DOHH2 (cell line): Measurements from ENCODE around the gene IER2.

Source experiments
- H3F3A ChIP-seq: fragments of 200-600 bp; sonication (generic), shearing (Covaris generic); 2 replicates; pipeline ENCODE4 v1.6.0; 2016; ENCODE audit warnings: antibody characterized with exemption, mild to moderate bottlenecking; ENCODE audit not compliant: control insufficient read depth, insufficient read depth
- H3K27ac ChIP-seq: fragments of 200-600 bp; sonication (generic); 2 replicates; pipeline ENCODE4 v1.5.1; 2014; ENCODE audit warnings: low read depth, mild to moderate bottlenecking, low read length, moderate library complexity
- H3K27me3 ChIP-seq: fragments of 200-600 bp; sonication (generic); 2 replicates; pipeline ENCODE4 v1.6.1; 2014; ENCODE audit warnings: mild to moderate bottlenecking, low read length, mixed read lengths; ENCODE audit not compliant: control insufficient read depth
- H3K36me3 ChIP-seq: fragments of 200-600 bp; sonication (generic); 2 replicates; pipeline ENCODE4 v1.6.1; 2014; ENCODE audit warnings: mild to moderate bottlenecking, low read length, moderate library complexity, mixed read lengths; ENCODE audit not compliant: control insufficient read depth
- H3K4me1 ChIP-seq: fragments of 200-600 bp; sonication (generic); 2 replicates; pipeline ENCODE4 v1.6.1; 2014; ENCODE audit warnings: mild to moderate bottlenecking, low read length, mixed read lengths; ENCODE audit not compliant: control insufficient read depth
- H3K4me2 ChIP-seq: fragments of 200-600 bp; sonication (generic); 2 replicates; pipeline ENCODE4 v1.6.0; 2014; ENCODE audit warnings: mild to moderate bottlenecking, low read length, moderate library complexity
- H3K4me3 ChIP-seq: fragments of 200-600 bp; sonication (generic); 2 replicates; pipeline ENCODE4 v1.5.1; 2014; ENCODE audit warnings: mild to moderate bottlenecking, low read length, mixed read lengths
- H3K79me2 ChIP-seq: fragments of 200-600 bp; sonication (generic); 2 replicates; pipeline ENCODE4 v1.6.1; 2014; ENCODE audit warnings: mild to moderate bottlenecking, low read length, mixed read lengths; ENCODE audit not compliant: control insufficient read depth
- H3K9me2 ChIP-seq: fragments of 200-600 bp; sonication (generic); replicated peaks from 2 replicates; pipeline ENCODE4 v1.6.1; 2014; ENCODE audit warnings: mild to moderate bottlenecking, low read length, mixed read lengths; ENCODE audit not compliant: control insufficient read depth
- H3K9me3 ChIP-seq: fragments of 200-600 bp; sonication (generic); 2 replicates; pipeline ENCODE4 v1.6.1; 2014; ENCODE audit warnings: antibody characterized with exemption, low read length, mixed read lengths; ENCODE audit not compliant: control insufficient read depth, insufficient read depth
- H4K20me1 ChIP-seq: fragments of 200-600 bp; sonication (generic); 2 replicates; pipeline ENCODE4 v1.6.0; 2014; ENCODE audit warnings: low read depth, mild to moderate bottlenecking, antibody characterized with exemption, low read length, moderate library complexity; ENCODE audit not compliant: control insufficient read depth, insufficient read depth
- CTCF ChIP-seq: fragments of 200-600 bp; sonication (generic); IDR thresholded peaks from one replicate; pipeline ENCODE4 v1.5.1; 2014; ENCODE audit warnings: antibody characterized with exemption, mild to moderate bottlenecking, low read depth, low read length; ENCODE audit not compliant: poor library complexity, severe bottlenecking
- EZH2phosphoT487 ChIP-seq: fragments of 200-600 bp; sonication (generic); IDR thresholded peaks from 2 replicates; pipeline ENCODE4 v1.6.1; 2017; ENCODE audit warnings: borderline replicate concordance, mild to moderate bottlenecking, antibody characterized with exemption, low read length, moderate library complexity, mixed read lengths

The IER2 gene

DNA sequence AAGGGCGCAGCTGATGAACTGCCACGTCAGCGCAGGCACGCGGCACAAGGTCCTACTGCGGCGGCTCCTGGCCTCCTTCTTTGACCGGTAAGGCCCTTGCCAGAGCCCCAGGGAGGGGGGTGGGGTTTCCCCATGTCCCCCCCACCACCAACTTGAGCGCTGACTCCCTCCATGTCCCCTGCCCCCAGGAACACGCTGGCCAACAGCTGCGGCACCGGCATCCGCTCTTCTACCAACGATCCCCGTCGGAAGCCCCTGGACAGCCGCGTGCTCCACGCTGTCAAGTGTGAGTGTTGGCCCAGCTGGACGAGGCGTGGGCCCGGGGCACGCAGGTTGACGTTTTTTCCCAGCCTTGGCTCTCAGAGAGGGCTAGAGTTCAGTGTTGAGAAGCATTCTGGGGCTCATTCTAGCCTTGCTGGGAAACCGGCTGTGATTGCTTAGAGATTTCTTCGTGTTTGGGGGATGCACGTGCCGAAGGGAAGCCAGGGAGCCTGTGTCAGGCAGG is 12.9 kb upstream of the IER2 start:
- Histone ChIP-seq H3K4me2 (no peak overlapping the region), H3K4me1 (no peaks in the 10 kb centered on the region), H3K9me2 (no peaks in the 10 kb centered on the region), H3K27me3 (no peaks in the 10 kb centered on the region), H3K9me3 (no peaks in the 10 kb centered on the region), H3F3A (no peaks in the 10 kb centered on the region), H3K4me3 (no peak overlapping the region), H3K27ac (no peak overlapping the region), H4K20me1 (no peaks in the 10 kb centered on the region), H3K79me2 (peaks cover 28% of the 10 kb centered on the region), H3K36me3 (peaks cover 57% of the 10 kb centered on the region)
- TF ChIP-seq CTCF: no peak
- TF ChIP-seq EZH2phosphoT487: no peak

GRCh38 chr19:13138171-13138915 is 11.9 kb upstream of the IER2 start:
- no peaks in the 10 kb centered on the region for H3K9me3 ChIP-seq
- no peaks in the 10 kb centered on the region; the same call in 1 of the 2 replicates for H3F3A ChIP-seq
- H3K27ac ChIP-seq: no peak overlapping the region
- no peak overlapping the region for H3K4me2 ChIP-seq
- H3K4me3 ChIP-seq: no peak overlapping the region
- H3K36me3 ChIP-seq: peaks cover 51% of the 10 kb centered on the region
- no peaks in the 10 kb centered on the region for H3K27me3 ChIP-seq
- no peaks in the 10 kb centered on the region for H4K20me1 ChIP-seq
- H3K79me2 ChIP-seq: peaks cover 18% of the 10 kb centered on the region
- TF ChIP-seq CTCF: no peak
- no peak for TF ChIP-seq EZH2phosphoT487
- H3K9me2 ChIP-seq: no peaks in the 10 kb centered on the region
- no peaks in the 10 kb centered on the region for H3K4me1 ChIP-seq

DNA sequence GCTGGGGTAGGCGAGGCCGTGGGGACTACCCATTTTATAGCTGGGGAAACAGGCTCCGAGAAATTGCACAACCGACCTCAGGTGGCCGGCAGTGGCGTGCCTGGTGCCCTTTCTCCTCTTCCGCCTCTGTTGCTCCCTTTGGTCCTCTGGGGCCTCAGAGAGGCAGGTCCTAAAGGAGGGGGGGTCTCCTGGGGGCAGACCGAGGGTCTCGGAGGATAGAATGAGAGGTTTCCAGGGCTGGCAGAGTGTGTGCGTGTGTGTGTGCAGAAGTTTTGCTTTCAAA is 11.4 kb upstream of the IER2 start:
- no peak for TF ChIP-seq CTCF
- no peak for TF ChIP-seq EZH2phosphoT487
- Histone ChIP-seq H4K20me1 (no peaks in the 10 kb centered on the region), H3K4me1 (no peaks in the 10 kb centered on the region), H3K27me3 (no peaks in the 10 kb centered on the region), H3F3A (no peaks in the 10 kb centered on the region; the same call in 1 of the 2 replicates), H3K79me2 (peaks cover 13% of the 10 kb centered on the region), H3K9me3 (no peaks in the 10 kb centered on the region), H3K9me2 (no peaks in the 10 kb centered on the region), H3K27ac (no peak overlapping the region), H3K4me3 (no peak overlapping the region), H3K4me2 (no peak overlapping the region), H3K36me3 (peaks cover 46% of the 10 kb centered on the region)
